HG03520 (cell line): ENCODE measurements around the gene EHMT2.
"Not testable (repeated sequence)": the region's sequence is repeated elsewhere in the genome, so short reads cannot be mapped to it uniquely, and the experiment has no call there.

ENCODE experiments used
- ATAC-seq: cut with Tn5 transposase; IDR thresholded peaks from one replicate; pipeline ENCODE4 v1.9.1; 2021; ENCODE audit warnings: mild to moderate bottlenecking, moderate library complexity; ENCODE audit not compliant: unreplicated experiment

The EHMT2 gene

DNA sequence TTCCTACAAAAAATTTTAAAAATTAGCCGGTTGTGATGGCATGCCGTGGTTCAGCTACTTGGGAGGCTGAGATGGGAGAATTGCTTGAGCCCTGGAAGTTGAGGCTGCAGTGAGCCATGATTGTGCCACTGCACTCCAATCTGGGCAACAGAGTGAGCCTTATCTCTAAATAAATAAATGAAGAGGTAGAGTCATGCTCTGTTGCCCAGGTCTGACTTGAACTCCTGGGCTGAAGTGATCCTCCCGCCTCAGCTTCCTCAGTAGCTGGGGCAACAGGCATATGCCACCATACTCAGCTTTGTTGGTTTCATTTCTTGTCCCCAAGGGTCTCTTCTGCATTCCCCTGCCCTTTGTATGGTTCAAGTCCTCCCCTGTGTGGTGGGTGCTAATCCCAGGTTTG, 53.0 kb downstream of the EHMT2 start:
- no peak for ATAC-seq

DNA sequence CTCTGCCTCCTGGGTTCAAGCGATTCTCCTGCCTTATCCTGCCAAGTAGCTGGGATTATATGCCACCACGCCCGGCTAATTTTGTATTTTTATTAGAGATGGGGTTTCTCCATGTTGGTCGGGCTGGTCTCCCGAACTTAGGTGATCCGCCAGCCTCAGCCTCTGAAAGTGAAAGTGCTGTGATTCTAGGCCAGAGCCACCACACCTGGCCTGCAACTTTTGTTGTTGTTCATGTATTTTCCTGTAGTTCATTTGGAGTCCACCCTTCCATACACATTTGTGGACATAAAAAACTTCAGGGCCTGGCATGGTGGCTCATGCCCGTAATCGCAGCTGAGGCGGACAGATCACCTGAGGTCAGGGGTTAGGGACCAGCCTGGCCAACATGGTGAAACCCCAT, 55.4 kb downstream of the EHMT2 start:
- ATAC-seq: no peak

DNA sequence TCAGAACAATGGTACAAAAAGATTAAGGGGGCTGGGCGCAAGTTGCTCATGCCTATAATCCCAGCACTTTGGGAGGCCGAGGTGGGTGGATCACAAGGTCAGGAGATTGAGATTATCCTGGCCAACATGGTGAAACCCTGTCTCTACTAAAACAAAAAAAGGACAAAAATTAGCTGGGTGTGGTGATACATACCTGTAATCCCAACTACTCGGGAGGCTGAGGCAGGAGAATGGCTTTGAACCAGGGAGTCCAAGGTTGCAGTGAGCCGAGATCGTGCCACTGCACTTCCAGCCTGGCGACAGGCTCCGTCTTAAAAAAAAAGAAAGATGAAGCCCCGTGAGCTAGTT, 57.7 kb downstream of the EHMT2 start:
- not testable (repeated sequence) for ATAC-seq

DNA sequence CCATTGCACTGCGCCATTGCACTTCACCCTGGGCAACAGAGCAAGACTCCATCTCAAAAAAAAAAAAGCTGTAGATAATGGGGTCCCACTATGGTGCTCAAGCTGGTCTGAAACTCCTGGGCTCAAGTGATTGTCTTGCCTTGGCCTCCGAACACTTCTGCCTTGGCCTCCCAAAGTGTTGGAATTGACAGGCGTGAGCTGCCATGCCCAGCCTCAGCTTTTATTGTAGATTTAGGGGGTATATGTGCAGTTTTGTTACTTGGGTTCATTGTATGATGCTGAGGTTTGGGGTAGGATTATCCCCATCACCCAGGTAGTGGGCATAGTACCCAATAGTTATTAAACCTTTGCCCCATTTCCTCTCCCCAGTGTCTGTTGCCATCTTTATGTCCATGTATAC, 58.5 kb downstream of the EHMT2 start:
- ATAC-seq: no peak

DNA sequence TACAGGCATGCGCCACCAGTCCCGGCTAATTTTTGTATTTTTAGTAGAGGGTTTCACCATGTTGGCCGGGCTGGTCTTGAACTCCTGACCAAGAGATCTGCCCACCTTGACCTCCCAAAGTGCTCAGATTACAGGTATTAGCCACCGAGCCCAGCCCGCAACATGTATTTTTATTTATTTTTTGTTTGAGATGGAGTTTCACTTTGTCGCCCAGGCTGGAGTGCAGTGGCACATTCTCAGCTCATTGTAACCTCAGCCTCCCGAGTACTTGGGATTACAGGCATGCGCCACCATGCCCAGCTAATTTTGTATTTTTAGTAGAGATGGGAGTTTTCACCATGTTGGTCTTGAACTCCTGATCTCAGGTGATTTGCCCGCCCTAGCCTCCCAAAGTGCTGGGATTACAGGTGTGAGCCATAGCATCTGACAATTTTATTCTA, 59.4 kb downstream of the EHMT2 start:
- not testable (repeated sequence) for ATAC-seq

DNA sequence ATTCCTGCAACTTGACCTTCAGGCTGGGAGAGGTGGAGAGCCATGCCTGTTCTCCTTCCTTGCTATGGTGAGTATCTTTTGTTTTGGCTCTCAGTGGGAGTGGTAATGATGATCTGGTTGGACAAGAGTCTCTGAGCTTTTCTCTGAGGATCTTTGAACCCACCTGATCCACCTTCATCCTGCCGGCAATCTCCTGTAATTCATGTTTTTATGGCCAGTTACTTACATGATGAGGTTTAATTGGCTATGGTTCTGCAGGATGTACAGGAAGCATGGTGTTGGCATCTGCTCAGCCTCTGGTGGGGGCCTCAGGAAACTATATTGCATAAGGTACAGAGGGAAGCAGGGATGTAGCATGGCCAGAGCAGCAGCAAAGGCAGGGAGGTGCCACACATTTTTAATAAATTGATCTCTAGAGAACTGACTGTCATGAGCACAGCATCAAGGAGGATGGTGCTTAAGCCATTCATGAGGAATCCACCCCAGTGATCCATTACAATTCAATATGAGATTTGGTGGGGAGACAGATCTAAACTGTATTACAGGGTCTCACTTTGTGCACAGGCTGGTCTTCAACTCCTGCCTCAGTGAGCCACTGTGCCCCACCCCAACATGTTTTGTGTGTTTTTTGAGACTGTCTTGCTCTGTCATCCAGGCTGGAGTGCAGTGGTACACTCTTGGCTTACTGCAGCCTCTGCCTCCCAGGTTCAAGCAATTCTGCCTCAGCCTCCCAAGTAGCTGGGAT, 60.0 kb downstream of the EHMT2 start:
- ATAC-seq: no peak

DNA sequence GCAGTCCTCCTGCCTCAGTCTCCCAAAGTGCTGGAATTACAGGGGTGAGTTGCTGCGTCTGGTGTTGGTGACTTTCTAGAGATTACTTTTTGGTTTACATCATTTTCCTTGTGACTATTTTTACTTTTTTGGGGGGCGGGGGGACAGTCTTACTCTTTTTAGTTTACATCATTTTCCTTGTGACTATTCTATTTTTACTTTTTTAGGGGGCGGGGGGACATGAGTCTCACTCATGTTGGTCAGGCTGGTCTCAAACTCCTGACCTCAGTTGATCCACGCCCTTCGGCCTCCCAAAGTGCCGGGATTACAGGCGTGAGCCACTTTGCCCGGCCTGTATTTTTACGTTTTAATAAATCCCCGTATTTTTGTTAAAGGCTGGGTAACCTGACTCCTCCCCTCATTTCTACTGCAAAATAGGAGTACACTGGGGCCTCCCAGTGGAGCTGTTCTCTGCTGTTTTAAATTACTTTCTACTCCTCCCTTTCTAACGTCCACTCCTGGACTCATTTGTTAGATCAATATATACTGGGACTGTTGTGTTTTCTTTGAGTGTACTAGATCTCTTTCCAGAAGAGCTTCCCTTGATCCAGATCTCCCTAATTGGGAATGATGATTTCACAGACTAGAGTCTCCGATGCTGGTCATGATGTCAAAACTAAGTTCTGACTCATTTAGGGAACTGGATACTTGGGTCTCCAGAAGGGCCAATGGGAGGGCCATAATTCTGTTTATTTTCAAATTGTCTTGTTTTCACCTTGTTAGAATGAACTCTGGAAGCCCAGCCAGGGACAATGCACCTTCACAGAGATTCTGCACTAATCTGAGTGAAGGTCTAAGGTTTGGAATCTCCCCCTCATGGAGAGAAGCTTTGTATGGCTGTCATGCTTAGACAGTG, 60.8 kb downstream of the EHMT2 start:
- ATAC-seq: no peak

DNA sequence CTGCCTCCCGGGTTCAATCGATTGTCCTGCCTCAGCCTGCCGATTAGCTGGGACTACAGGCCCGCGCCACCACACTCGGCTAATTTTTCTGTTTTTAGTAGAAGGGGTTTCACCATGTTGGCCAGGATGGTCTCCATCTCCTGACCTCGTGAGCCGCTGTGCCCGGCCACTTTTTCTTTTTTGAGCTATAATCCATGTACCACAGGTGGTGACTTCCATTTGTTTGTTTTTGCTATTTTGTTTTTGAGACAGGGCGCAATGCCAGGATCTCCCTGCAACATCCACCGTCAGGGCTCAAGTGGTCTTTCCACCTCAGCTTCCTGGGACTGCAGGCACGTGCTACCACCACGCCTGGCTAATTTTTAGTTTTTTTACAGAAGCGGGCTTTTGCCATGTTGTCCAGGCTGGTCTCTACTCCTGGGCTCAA, 61.4 kb downstream of the EHMT2 start:
- no peak for ATAC-seq

DNA sequence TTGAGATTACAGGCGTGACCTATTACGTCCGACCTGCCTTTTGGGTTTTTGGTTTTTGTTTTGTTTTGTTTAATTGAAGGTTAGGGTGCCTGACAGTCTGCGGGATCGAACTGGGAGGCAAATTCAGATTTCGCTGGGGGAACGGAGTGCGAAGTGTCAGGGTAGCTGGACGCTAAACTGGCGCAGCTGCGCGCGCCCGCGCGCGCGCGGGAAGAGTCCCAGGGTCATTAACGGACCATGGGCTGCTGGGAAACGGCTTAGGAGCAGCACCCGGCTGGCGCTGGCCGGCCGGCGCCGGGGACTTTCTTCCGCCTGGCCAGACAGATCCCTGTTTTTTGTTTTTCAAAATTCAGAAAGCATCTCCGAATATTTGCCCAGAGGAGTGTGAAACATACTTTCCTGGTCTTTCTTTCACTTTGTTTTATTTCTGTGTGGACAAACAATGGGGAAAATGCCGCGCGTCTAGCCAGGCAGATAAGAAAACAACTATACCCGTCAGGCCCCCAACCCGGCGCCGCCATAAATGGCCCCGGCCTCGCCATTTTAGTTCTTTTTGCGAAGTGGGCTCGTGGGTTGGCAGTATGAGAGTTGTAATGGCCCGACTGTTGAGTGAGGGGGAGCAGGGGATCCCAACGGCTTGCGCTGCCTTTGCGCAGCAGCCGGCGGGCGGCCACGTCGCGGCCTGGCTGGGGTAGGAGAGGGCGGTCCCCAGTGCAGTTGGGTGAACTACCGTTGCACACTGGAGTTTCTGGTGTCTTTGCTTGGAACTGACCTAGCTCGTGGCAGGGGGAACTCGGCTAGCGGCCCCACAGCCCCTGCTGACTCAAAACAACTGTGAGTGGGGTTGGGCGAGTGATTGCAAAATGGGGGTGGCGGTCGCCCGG, 62.9 kb downstream of the EHMT2 start:
- ATAC-seq: peak; percentile 41

DNA sequence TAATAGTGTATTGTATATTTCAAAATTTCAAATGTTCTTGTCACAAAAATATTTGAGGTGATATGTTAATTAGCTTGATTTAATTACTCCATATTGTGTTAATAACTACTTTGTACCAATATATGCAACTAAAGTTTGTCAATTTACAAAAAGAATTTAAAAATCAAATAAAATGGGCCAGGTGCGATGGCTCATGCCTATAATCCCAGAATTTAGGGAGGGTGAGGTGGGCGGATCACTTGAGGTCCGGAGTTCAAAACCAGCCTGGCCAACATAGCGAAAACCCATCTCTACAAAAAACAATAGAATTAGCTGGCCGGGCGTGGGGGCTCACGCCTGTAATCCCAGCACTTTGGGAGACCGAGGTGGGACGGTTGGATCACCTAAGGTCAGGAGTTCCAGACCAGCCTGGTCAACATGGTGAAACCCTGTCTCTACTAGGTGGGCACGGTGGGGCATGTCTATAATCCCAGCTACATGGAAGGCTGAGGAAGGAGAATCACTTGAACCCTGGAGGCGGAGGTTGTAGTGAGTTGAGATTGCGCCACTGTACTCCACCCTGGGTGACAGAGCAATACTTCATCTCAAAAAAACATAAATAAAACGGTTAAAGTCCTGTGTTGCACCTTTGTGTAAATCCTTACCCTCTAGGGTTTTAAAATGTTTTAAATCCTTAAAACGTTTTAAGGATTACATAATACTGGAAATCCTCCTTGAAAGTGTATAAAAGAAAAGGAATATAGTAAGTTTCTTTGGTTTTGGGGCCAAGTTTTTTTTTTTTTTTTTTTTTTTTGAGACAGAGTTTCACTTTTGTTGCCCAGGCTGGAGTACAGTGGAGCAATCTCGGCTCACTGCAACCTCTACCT, 65.9 kb downstream of the EHMT2 start:
- no peak for ATAC-seq

DNA sequence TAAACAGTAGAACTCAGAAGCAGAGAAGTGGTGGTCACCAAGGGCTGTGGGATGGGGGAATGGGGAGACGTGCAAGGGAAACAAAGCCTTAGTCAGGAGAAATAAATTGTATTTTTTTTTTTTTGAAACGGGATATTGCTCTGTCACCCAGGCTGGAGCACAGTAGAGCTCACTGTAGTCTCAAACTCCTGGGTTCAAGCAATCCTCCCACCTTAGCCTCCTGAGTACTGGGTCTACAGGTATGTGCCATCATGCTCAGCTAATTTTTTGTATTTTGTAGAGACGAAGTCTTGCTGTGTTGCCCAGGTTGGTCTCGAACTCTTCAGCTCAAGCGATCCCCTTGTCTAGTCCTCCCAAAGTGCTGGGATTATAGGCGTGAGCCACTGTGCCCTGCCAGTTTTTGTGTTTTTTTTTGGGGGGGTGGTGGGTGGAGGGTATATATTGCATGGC, 66.6 kb downstream of the EHMT2 start:
- ATAC-seq: no peak
